K562 (cell line): ENCODE results near the gene PNPO. TPM values are rescaled to one million over a fixed set of nuclear protein-coding genes. Genes with fewer than 3 reads are reported as not detected.

Experiments used
- ARID1B ChIP-seq: fragments of 450-650 bp; IDR thresholded peaks from 2 replicates; pipeline ENCODE4 v1.6.1; 2016; ENCODE audit warnings: antibody characterized with exemption, mild to moderate bottlenecking, inconsistent platforms
- DEAF1 ChIP-seq: fragments of 450-650 bp; formaldehyde crosslinking; IDR thresholded peaks from 2 replicates; pipeline ENCODE4 v1.4.0; 2020; ENCODE audit warnings: mild to moderate bottlenecking, moderate library complexity
- EZH2 ChIP-seq: IDR thresholded peaks from 2 replicates; pipeline ENCODE4 v1.6.1; 2012; ENCODE audit warnings: low read depth, mild to moderate bottlenecking, inconsistent platforms, low read length, borderline replicate concordance
- FOXK1 ChIP-seq: sonication (generic); formaldehyde crosslinking; IDR thresholded peaks from 2 replicates; pipeline ENCODE4 v1.8.0; 2022; ENCODE audit warnings: missing genetic modification reagents, mild to moderate bottlenecking, borderline replicate concordance
- MBD1 ChIP-seq: fragments of 250-450 bp; sonication (Bioruptor Pico); IDR thresholded peaks from 2 replicates; pipeline ENCODE4 v1.8.0; 2022; ENCODE audit warnings: inconsistent platforms
- MEIS2 ChIP-seq: fragments of 450-650 bp; IDR thresholded peaks from 2 replicates; pipeline ENCODE4 v1.6.1; 2014; ENCODE audit warnings: mild to moderate bottlenecking; ENCODE audit not compliant: partially characterized antibody
- MLLT1 ChIP-seq, 2 experiments: fragments of 450-650 bp; IDR thresholded peaks; 2 replicates each; pipeline ENCODE4 v1.6.1; 2016
- POLR3G ChIP-seq: IDR thresholded peaks from 2 replicates; pipeline ENCODE4 v1.6.1; 2011; ENCODE audit not compliant: insufficient read length, insufficient replicate concordance; ENCODE audit errors: extremely low read depth
- RAD21 ChIP-seq, 2 experiments: fragments of 250-450 bp in 1 of 2; fragments of 450-650 bp in 1 of 2; sonication (Bioruptor Pico) in 1 of 2; formaldehyde crosslinking in 1 of 2; IDR thresholded peaks in 1 of 2; conservative IDR thresholded peaks in 1 of 2; 2 replicates each; pipeline versions ENCODE4 v1.4.0 to v1.8.0; 2020 to 2022; ENCODE audit warnings: mild to moderate bottlenecking in 2 of 2, moderate library complexity in 1 of 2
- RCOR1 ChIP-seq, 2 experiments: IDR thresholded peaks; 2 replicates each; pipeline ENCODE4 v1.6.1; 2012; ENCODE audit warnings: low read depth in 2 of 2, low read length in 2 of 2, borderline replicate concordance in 1 of 2, improper control_type of control experiment in 1 of 2
- SMARCC2 ChIP-seq: fragments of 450-650 bp; IDR thresholded peaks from 2 replicates; pipeline ENCODE4 v1.6.1; 2017; ENCODE audit warnings: antibody characterized with exemption, moderate library complexity, mild to moderate bottlenecking, low read depth
- SOX6 ChIP-seq: fragments of 450-650 bp; IDR thresholded peaks from 2 replicates; pipeline ENCODE4 v1.6.1; 2014; ENCODE audit warnings: mild to moderate bottlenecking
- TAL1 ChIP-seq: fragments of 450-650 bp; IDR thresholded peaks from 2 replicates; pipeline ENCODE4 v1.6.1; 2016; ENCODE audit warnings: mild to moderate bottlenecking
- ZNF24 ChIP-seq: fragments of 450-650 bp; IDR thresholded peaks from 2 replicates; pipeline ENCODE4 v1.6.1; 2016
- ZNF41 ChIP-seq: fragments of 250-450 bp; sonication (Bioruptor Pico); conservative IDR thresholded peaks from 2 replicates; pipeline ENCODE4 v1.4.0; 2020; ENCODE audit warnings: mild to moderate bottlenecking
- ZNF644 ChIP-seq: fragments of 200-800 bp; sonication (Bioruptor generic); IDR thresholded peaks from 2 replicates; pipeline ENCODE4 v1.6.1; 2016; ENCODE audit warnings: low read depth, missing genetic modification characterization, missing compliant biosample characterization
- polyA plus RNA-seq, 8 experiments: library from polyadenylated mRNA; depleted of rRNA in 4 of 8; stranded (reverse) in 5 of 8; unstranded in 3 of 8; fragments of >200 nt; fragmentation: Nextera tagmentation in 2 of 8; fragmentation: Illumina TruSeq in 1 of 8; extraction: Ambion mirVana in 2 of 8; extraction: Trizol in 1 of 8; gene quantifications; 2 replicates each; pipeline versions ENCODE4 v1.2.1 to v1.2.3, GENCODE V29; 2011 to 2014; ENCODE audit warnings: inconsistent platforms in 1 of 8, missing spikeins in 1 of 8
- total RNA-seq, 7 experiments: library from RNA; depleted of rRNA in 6 of 7; stranded (reverse); fragments of >200 nt in 6 of 7; fragmentation: Illumina TruSeq in 2 of 7; extraction: Trizol in 2 of 7; gene quantifications; 2 replicates each; pipeline versions ENCODE4 v1.2.1 to v1.2.3, GENCODE V29; 2011 to 2021; ENCODE audit warnings: low replicate concordance in 1 of 7
- TF ChIP-seq, protein P1 (sequence below): sonication (generic); formaldehyde crosslinking; IDR thresholded peaks from 2 replicates; pipeline ENCODE4 v1.8.1; 2023; ENCODE audit warnings: mild to moderate bottlenecking, missing genetic modification reagents
- TF ChIP-seq, protein P2 (sequence below): fragments of 450-650 bp; formaldehyde crosslinking; IDR thresholded peaks from 2 replicates; pipeline ENCODE4 v1.4.0; 2022; ENCODE audit warnings: missing genetic modification characterization

PNPO gene
- total and polyA plus RNA-seq, 9 of the 15 experiments (the other 6 are each of a cell fraction or from before 2014, with no cell fraction given), result 16.6 to 39.0 (median 27.4) TPM

DNA sequence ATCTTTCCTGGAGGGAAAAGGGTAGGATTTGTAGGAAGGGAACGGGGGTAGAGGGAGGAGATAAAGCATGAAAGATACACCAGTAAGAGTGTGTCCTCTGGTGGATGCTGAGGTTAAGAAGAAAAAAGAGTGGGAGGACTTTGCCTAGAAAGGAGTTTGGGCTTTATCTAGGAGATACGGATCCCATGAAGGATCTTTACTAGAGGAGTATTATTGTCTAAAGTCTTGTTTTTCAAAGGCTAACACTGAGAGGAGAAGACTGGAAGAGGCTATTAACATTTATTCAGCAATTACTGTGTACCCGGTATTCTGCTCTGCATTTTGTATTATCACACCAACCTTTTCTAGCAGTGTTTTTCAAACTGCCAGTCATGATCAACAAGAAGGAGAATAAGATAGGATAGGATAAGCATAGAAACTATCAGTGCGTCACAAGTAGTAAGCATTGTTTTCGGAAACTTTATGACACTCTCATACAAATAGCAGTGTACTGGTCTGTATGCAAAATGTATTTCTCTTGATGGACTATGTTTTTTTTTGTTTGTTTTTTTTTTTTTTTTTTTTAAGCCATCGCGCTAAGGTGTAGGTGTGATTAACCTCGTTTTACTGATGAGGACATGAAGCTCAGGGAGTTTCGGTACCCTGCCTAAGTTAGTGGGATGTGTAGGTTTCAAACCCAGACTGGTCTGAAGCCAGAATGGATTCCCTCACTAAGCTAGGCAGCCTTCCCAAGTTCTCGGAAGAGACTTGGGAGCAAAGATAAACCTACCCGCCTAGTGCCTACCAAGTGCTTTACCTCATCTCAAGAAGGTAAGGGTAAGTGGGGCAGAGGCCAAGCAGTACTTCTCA is 46.6 kb upstream of the PNPO start (continued):
- TF ChIP-seq TAL1 (0 out of 2 replicates have a peak, but pooled peaks have one; percentile 2), EZH2 (no peak), FOXK1 (CRISPR knock-in tag) (no peak), RAD21 (CRISPR knock-in tag; conservative IDR thresholded peaks at IDR 0.05 in 1 of 2, IDR thresholded peaks at IDR 0.05 in 1 of 2) (peak; percentile 51 to 58; a peak in 3 of 4 replicates), POLR3G (no peak), MLLT1 (IDR thresholded peaks at IDR 0.05) (peak in 1 of 2 experiments; percentile 43; a peak in 1 of 4 replicates), ZNF24 (no peak), SOX6 (peak; percentile 32; the same call in 1 of the 2 replicates), ZNF41 (CRISPR knock-in tag) (no peak), SMARCC2 (peak; percentile 35; the same call in 1 of the 2 replicates), MBD1 (CRISPR knock-in tag) (0 out of 2 replicates have a peak, but pooled peaks have one; percentile 8), ARID1B (peak; percentile 42; the same call in 1 of the 2 replicates), DEAF1 (peak; percentile 56), MEIS2 (no peak), RCOR1 (IDR thresholded peaks at IDR 0.05; ENCODE audit: borderline replicate concordance in 1 of 2, low read depth in 2 of 2, low read length in 2 of 2) (no peak), ZNF644 (tag) (no peak)
- TF ChIP-seq, protein P1, sequence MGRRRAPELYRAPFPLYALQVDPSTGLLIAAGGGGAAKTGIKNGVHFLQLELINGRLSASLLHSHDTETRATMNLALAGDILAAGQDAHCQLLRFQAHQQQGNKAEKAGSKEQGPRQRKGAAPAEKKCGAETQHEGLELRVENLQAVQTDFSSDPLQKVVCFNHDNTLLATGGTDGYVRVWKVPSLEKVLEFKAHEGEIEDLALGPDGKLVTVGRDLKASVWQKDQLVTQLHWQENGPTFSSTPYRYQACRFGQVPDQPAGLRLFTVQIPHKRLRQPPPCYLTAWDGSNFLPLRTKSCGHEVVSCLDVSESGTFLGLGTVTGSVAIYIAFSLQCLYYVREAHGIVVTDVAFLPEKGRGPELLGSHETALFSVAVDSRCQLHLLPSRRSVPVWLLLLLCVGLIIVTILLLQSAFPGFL, result no peak
- TF ChIP-seq, protein P2, sequence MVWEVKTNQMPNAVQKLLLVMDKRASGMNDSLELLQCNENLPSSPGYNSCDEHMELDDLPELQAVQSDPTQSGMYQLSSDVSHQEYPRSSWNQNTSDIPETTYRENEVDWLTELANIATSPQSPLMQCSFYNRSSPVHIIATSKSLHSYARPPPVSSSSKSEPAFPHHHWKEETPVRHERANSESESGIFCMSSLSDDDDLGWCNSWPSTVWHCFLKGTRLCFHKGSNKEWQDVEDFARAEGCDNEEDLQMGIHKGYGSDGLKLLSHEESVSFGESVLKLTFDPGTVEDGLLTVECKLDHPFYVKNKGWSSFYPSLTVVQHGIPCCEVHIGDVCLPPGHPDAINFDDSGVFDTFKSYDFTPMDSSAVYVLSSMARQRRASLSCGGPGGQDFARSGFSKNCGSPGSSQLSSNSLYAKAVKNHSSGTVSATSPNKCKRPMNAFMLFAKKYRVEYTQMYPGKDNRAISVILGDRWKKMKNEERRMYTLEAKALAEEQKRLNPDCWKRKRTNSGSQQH (CRISPR knock-in tag), result 0 out of 2 replicates have a peak, but pooled peaks have one; percentile 10
